SKM-1 (cell line): Measurements from ENCODE around the gene PANK3.
A peak's percentile ranks its signal among the peaks of the same experiment; 100 is the strongest.
"Not testable (repeated sequence)": the region's sequence is repeated elsewhere in the genome, so short reads cannot be mapped to it uniquely, and the experiment has no call there.

Source experiments
- DNase-seq: peaks from one replicate; lab custom pipeline; 2025; ENCODE audit not compliant: unreplicated experiment; lab: John Stamatoyannopoulos, UW

Gene PANK3

DNA sequence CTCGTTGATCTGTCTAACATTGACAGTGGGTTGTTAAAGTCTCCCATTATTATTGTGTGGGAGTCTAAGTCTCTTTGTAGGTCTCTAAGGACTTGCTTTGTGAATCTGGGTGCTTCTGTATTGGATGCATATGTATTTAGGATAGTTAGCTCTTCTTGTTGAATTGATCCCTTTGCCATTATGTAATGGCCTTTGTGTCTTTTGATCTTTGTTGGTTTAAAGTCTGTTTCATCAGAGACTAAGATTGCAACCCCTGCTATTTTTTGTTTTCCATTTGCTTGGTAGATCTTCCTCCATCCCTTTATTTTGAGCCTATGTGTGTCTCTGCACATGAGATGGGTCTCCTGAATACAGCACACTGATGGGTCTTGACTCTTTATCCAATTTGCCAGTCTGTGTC, 17.0 kb upstream of the PANK3 start:
- DNase-seq: not testable (repeated sequence)

GRCh38 chr5:168592014-168592368, 12.8 kb upstream of the PANK3 start:
- DNase-seq: no peak

- no peak for DNase-seq
These were observed 12.3 kb upstream of the PANK3 start for GRCh38 chr5:168591302-168592013.

DNA sequence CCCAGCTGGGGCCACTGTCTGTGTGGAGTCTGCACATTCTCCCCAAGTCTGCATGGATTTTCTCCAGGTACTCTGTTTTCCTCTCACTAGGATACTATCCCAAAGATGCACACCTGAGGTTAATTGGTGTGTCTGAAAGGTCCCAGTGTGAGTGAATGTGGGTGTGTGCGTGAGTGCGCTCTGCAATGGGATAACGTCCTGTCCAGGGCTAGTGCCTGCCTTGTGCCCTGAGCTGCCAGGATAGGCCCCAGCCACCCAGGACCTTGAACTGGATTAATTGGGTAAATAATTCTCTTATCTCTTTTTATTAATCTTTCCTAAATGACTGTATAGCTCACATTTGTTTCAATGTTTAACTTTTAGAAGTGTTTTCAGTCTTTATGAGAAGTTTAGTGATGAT, 11.5 kb upstream of the PANK3 start:
- no peak for DNase-seq

DNA sequence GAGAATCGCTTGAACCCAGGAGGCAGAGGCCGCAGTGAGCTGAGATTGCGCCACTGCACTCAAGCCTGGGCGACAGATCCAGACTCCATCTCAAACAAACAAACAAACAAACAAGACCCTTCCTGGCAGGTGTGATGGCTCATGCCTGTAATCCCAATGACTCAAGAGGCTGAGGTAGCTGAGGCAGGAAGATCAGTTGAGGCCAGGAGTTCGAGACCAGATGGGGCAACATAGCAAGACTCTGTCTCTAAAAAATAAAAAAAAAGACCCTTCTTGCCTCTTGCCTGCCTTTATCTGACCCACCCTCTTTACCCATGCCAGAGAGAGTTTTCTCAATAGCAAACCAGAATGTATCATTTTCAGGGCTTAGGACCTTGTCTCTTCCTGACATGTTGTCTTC, 8.8 kb upstream of the PANK3 start:
- DNase-seq: no peak

GRCh38 chr5:168585119-168585856, 6.1 kb upstream of the PANK3 start:
- no peak for DNase-seq

GRCh38 chr5:168583742-168584482, 4.7 kb upstream of the PANK3 start:
- DNase-seq: peak; percentile 8

- DNase-seq: not testable (repeated sequence)
These were observed 1.8 kb upstream of the PANK3 start for GRCh38 chr5:168580814-168581469.

DNA sequence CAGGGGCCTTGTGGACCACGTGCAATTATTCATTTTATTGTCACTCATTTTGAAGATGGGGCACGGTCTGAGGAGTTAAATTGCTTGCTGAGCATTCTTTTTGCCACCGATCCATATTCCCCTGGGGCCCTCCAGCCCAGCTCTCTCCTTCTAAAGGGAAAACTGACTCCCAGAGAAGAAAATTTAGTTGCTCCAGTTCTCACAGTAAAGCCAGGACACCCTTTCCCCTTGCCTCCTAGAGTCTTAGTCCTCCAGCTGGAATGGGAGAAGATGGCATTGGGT, 1.0 kb upstream of the PANK3 start:
- no peak for DNase-seq

DNA sequence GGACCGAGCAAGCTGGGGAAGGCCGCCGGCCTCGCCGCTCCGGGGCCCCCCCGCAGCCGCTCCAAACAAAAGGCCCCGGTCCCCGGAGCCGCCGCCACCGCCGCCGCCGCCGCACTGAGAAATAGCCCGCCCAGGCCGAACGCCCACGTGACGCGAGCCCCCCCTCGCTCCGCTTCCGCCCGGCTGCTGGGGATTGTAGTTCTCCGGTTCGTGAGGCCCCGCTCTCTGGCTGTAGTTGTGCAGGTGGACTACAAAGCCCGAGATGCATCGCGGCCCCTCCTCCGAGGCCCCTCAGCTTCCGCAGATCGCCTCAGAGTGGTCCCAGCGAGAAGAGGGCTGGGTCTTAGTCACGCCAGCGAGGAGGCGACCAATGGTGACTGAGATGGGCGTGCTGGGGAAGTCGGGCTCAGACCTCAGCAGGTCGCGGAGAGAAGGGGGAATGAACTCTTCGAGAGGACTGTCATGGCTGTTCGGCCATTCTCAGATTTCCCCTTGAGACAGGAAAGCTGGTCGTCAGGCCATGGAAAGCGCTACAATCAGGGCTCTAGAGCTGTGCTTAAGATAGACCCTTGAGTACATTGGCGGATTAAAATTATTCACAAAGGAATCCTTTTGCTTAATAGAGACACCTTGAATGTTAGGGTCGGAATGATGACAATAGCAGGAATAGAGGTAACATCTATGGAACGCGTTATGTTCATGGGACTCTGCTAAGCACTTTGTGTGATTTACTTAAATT, 489 bp upstream of the PANK3 start:
- DNase-seq: peak; percentile 96

- no peak for DNase-seq
These were observed 1.2 kb downstream of the PANK3 start for GRCh38 chr5:168578006-168578405.

DNA sequence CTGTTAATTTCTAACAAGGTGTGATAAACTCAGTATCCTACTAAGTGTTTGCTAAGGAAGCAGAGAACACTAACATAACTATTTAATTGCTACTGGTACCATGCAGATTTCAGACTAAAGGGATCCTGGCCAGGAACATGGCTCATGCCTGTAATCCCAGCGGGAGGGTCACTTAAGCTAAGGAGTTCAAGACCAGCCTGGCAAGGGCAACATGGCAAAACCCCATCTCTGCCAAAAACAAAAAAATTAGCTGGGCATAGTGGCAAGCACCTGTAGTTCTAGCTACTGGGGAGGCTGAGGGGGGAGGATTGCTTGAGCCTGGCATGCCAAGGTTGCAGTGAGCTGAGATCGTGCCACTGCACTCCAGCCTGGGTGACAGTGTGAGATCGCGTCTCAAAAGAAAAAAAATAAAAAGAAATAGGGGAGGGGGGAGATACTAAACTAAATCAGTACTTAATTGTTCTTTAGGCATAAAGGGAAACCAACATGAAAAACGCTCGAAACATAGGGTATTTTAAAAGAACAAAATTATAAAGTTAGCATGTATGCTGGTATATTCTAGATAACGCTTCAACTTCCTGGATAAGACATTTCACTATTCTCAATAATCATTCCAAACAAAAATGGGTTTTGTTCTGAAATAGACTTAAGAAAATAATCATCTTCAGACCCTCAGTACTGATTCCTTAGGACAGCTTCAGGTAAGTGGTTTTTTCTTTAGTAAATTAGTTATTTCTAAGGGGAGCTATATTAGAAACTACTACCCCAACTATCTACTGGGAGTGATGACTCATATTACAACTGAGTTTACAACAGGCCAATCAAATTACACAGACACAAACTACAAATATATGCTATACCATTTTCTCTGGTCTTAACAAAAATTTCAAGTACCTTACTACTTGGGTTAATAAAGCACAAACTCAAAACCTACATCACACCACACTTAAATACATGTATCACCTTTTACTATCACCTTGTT, 3.5 kb downstream of the PANK3 start:
- DNase-seq: no peak

DNA sequence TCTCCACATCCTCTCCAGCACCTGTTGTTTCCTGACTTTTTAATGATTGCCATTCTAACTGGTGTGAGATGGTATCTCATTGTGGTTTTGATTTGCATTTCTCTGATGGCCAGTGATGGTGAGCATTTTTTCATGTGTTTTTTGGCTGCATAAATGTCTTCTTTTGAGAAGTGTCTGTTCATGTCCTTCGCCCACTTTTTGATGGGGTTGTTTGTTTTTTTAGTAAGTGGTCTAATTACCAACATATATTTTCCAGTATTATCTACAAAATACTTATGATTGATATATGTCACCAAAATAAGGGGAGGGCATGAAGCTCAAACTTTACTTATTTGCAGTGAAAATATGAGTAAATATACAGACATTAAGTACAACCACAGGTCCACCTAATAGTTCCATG, 5.0 kb downstream of the PANK3 start:
- not testable (repeated sequence) for DNase-seq

- not testable (repeated sequence) for DNase-seq
These were observed 5.5 kb downstream of the PANK3 start for GRCh38 chr5:168573663-168574062.

DNA sequence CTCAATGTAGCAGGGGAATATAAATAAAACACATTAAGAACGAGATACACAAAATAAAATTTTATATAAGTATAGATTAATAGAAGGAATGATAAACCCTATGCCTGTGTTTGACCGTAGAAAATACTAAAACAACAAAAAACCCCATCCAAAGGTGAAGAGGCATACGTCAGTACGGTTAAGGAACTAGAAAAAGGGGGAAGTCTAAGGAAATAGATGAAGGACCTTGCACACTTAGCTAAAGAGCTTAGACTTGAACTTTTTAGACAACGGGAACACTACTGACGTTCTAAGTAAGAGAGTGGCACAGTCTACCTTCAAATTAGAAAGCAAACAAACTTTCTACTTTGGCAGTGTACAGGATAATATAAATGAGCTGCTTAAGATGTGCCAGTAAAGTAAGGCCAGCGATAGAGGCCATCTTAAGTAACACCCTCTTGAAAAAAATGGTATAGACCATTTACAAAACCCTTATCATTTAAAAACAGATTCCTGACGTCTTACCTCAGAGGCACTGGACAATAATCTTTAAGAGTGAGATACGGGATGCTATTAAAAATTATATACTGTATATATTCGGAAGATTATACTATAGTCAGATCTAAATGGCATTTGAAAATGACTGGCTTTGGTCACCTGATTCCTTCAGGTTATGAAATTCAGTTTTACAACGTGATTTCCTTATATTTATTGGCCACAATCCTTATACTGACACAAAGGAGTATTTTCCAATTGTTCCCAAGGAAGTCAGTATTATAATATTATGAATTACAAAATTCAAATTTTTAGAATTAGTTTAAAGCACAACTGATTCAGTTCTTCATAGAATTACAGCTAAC, 8.5 kb downstream of the PANK3 start:
- no peak for DNase-seq

DNA sequence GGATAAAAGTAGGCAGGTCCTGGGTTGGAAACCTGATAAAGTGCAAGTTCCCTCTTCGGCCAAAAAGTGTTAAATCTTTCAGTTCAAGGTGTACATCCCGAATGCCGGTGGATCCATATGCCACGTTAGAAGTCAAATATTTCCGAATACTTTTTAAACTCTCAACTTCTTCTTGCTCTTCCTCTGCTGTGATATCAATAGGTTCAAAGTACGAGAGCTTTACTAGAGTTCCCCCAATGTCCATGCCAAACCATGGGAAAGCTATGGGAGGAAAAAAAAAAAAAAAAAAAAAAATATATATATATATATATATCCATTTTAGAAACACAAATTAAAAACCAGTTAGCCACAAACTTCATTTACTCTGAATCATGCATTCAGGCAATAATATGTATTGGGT, 10.4 kb downstream of the PANK3 start:
- DNase-seq: no peak

DNA sequence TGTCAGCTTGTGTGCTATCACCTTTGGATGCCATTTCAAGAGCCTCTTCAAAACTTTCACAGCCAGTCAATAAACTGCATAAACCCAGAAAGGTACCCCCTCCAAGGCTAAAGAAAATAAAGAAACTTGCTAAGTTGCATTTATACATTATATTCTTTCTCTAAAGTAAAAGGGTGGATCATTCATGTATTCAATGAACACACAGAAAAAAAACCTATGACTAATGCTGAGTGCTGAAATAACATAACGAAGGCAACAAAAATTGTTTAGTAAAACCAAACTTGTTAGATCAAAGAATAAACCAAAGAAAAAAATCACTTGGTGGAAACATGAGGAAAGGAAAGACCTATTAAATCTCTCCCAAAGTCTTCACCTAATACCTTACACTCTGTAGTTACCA, 15.2 kb downstream of the PANK3 start:
- DNase-seq: no peak

DNA sequence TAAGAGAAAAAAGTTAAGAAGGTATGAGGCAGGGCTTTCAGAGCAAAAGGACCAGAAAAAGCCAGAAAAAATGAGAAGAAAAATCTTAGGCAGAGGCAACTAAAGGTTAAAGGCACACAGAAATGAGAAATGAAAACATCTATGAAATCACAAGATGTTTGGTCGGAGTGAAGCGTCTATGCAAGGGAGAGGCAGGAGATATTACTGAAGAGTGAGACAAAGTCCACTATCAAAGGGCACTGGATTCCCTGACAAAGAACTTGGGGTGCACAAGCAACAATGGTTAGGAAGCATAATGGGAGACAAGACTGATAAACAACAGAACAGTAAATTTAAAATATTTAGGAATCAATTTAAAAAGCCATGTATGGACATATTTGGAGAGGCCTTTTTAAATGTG, 16.9 kb downstream of the PANK3 start:
- no peak for DNase-seq

DNA sequence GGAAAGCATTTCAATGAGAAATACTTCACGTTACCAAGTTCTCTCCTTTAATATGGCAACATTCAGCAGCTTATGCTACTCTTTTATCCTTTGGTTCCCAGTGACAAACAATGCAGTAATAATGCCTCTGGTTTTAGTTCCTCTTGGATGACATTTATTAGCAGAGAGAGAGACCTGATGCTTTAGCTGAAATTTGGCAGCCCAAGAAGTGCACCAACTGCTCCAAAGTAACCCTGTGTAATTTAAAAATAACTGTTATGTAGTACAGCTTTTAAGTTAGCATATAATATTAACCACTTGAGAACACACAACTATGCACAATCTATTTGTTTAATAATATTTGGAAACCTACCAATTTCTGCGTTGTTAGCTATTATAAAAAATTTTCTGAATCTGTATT, 21.8 kb downstream of the PANK3 start:
- DNase-seq: no peak
